ENCODE data around the gene CSK.

GRCh38 chr15:74850393-74850792 is 68.5 kb downstream of the CSK start:
- no peak for TF ChIP-seq POLR2A (IDR thresholded peaks at IDR 0.05)
- no peak for TF ChIP-seq CTCF (IDR thresholded peaks at IDR 0.05)
